Activated CD8-positive, alpha-beta memory T cell treated with anti-CD3 and anti-CD28 coated beads, Interleukin-2, amount 10 ng/mL, durations not matched to agents 7 days and 5 days (primary cell): Measurements from ENCODE around the gene GNB1. TPM values are rescaled to one million over a fixed set of nuclear protein-coding genes. Genes with fewer than 3 reads are reported as not detected.
"Not testable (repeated sequence)": the region's sequence is repeated elsewhere in the genome, so short reads cannot be mapped to it uniquely, and the experiment has no call there.

Experiments
- ATAC-seq: fragments of 150-1000 bp; cut with Tn5 transposase; one replicate; pipeline ENCODE4 v1.10.0; 2021; ENCODE audit warnings: moderate library complexity
- CTCF ChIA-PET: fragments of 350-600 bp; sonication (Branson Sonifier 250); formaldehyde crosslinking; loops from one replicate; lab custom pipeline; 2021; ENCODE audit warnings: antibody characterized with exemption; lab: Charles Lee
- DNase-seq: peaks from one replicate; pipeline ENCODE4 v3.0.0-alpha.2; 2020
- H3K27ac Mint-ChIP-seq: one replicate; pipeline ENCODE4 v1.8.0; 2021; ENCODE audit warnings: mild to moderate bottlenecking, mixed read lengths
- H3K27me3 Mint-ChIP-seq: one replicate; pipeline ENCODE4 v1.8.0; 2021; ENCODE audit warnings: mixed read lengths
- H3K36me3 Mint-ChIP-seq: one replicate; pipeline ENCODE4 v1.8.0; 2021; ENCODE audit warnings: mild to moderate bottlenecking, mixed read lengths
- H3K4me1 Mint-ChIP-seq: one replicate; pipeline ENCODE4 v1.8.0; 2021; ENCODE audit warnings: mixed read lengths
- H3K4me3 Mint-ChIP-seq: one replicate; pipeline ENCODE4 v1.8.0; 2021; ENCODE audit warnings: mild to moderate bottlenecking, moderate library complexity, mixed read lengths
- H3K9me3 Mint-ChIP-seq: one replicate; pipeline ENCODE4 v1.8.0; 2022; ENCODE audit warnings: low read depth, mixed read lengths
- total RNA-seq, 2 experiments: library from RNA; stranded (reverse); gene quantifications; one replicate each; pipeline ENCODE4 v1.2.3, GENCODE V29; 2021

Gene GNB1
- 100 to 1,000 TPM; 426 to 473 TPM for total RNA-seq

GRCh38 chr1:1890506-1891348 is at the start of gene GNB1:
Gene GNB1 (minus strand): TSS chr1:1891087. CDS start chr1:1825453, 65,634 bp downstream.
- CTCF ChIA-PET: interaction anchor here (10.3 kb wide), 1 partner anchor 16 kb away, joined by 96 read pairs; no protein-coding TSS in a partner anchor
- no peaks in the 10 kb centered on the region for H3K27me3 Mint-ChIP-seq
- DNase-seq (peak; percentile 87), ATAC-seq (peak; percentile 58)
- peaks cover 54% of the 10 kb centered on the region for H3K4me1 Mint-ChIP-seq
- peak within 1 kb of the TSS; percentile 82 for H3K27ac Mint-ChIP-seq
- no peaks in the 10 kb centered on the region for H3K9me3 Mint-ChIP-seq
- H3K4me3 Mint-ChIP-seq: peak within 1 kb of the TSS; percentile 92
- H3K36me3 Mint-ChIP-seq: peaks cover 16% of the 10 kb centered on the region

- Mint-ChIP-seq H3K4me3 (no peak overlapping the region), H3K27me3 (no peaks in the 10 kb centered on the region), H3K36me3 (peaks cover 2% of the 10 kb centered on the region), H3K27ac (no peak overlapping the region), H3K9me3 (peaks cover 6% of the 10 kb centered on the region), H3K4me1 (peaks cover 2% of the 10 kb centered on the region)
- ATAC-seq (no peak), DNase-seq (no peak)
- CTCF ChIA-PET: interaction anchor here (0.7 to 1.2 kb wide), 3 partner anchors 10 to 107 kb away, joined by 3 read pairs; no protein-coding TSS in a partner anchor
Observed at GRCh38 chr1:1940123-1940425, 49.2 kb upstream of the GNB1 start.

- peaks cover 11% of the 10 kb centered on the region for H3K9me3 Mint-ChIP-seq
- no peaks in the 10 kb centered on the region for H3K27me3 Mint-ChIP-seq
- no peak overlapping the region for H3K27ac Mint-ChIP-seq
- ATAC-seq (no peak), DNase-seq (no peak)
- CTCF ChIA-PET: no interaction called here
- H3K4me1 Mint-ChIP-seq: peaks cover 2% of the 10 kb centered on the region
- H3K4me3 Mint-ChIP-seq: no peak overlapping the region
- H3K36me3 Mint-ChIP-seq: peaks cover 2% of the 10 kb centered on the region
Observed at GRCh38 chr1:1939296-1940122, 48.6 kb upstream of the GNB1 start.

- DNase-seq (no peak), ATAC-seq (no peak)
- no peak overlapping the region for H3K27ac Mint-ChIP-seq
- no peaks in the 10 kb centered on the region for H3K27me3 Mint-ChIP-seq
- H3K4me3 Mint-ChIP-seq: no peak overlapping the region
- CTCF ChIA-PET: no interaction called here
- peaks cover 4% of the 10 kb centered on the region for H3K36me3 Mint-ChIP-seq
- peaks cover 16% of the 10 kb centered on the region for H3K9me3 Mint-ChIP-seq
- no peaks in the 10 kb centered on the region for H3K4me1 Mint-ChIP-seq
Observed at GRCh38 chr1:1938613-1939295, 47.9 kb upstream of the GNB1 start.

- H3K36me3 Mint-ChIP-seq: peaks cover 4% of the 10 kb centered on the region
- H3K9me3 Mint-ChIP-seq: peaks cover 16% of the 10 kb centered on the region
- DNase-seq (no peak), ATAC-seq (no peak)
- no peak overlapping the region for H3K4me3 Mint-ChIP-seq
- H3K27me3 Mint-ChIP-seq: no peaks in the 10 kb centered on the region
- no peak overlapping the region for H3K27ac Mint-ChIP-seq
- CTCF ChIA-PET: no interaction called here
- no peaks in the 10 kb centered on the region for H3K4me1 Mint-ChIP-seq
Observed at GRCh38 chr1:1938276-1938573, 47.3 kb upstream of the GNB1 start.

- Mint-ChIP-seq H3K27me3 (no peaks in the 10 kb centered on the region), H3K4me1 (no peaks in the 10 kb centered on the region)
Observed at GRCh38 chr1:1937549-1938275, 46.8 kb upstream of the GNB1 start.

GRCh38 chr1:1937061-1937460 is 46.2 kb upstream of the GNB1 start:
- ATAC-seq (no peak), DNase-seq (no peak)
- H3K36me3 Mint-ChIP-seq: peaks cover 4% of the 10 kb centered on the region
- H3K9me3 Mint-ChIP-seq: peaks cover 16% of the 10 kb centered on the region
- no peak overlapping the region for H3K27ac Mint-ChIP-seq
- H3K4me1 Mint-ChIP-seq: no peaks in the 10 kb centered on the region
- no peak overlapping the region for H3K4me3 Mint-ChIP-seq
- CTCF ChIA-PET: no interaction called here
- H3K27me3 Mint-ChIP-seq: no peaks in the 10 kb centered on the region

More at GRCh38 chr1:1937549-1938275, 46.8 kb upstream of the GNB1 start:
- CTCF ChIA-PET: no interaction called here
- DNase-seq (no peak), ATAC-seq (no peak)
- H3K9me3 Mint-ChIP-seq: peaks cover 16% of the 10 kb centered on the region
- H3K36me3 Mint-ChIP-seq: peaks cover 4% of the 10 kb centered on the region
- no peak overlapping the region for H3K27ac Mint-ChIP-seq
- H3K4me3 Mint-ChIP-seq: no peak overlapping the region

- DNase-seq, H3K36me3 Mint-ChIP-seq, H3K4me3 Mint-ChIP-seq, H3K4me1 Mint-ChIP-seq, CTCF ChIA-PET, ATAC-seq, H3K27ac Mint-ChIP-seq, H3K27me3 Mint-ChIP-seq: not testable (repeated sequence)
- H3K9me3 Mint-ChIP-seq: peaks cover 16% of the 10 kb centered on the region
Observed at GRCh38 chr1:1934848-1935247, 44.0 kb upstream of the GNB1 start.

- CTCF ChIA-PET: interaction anchor here (0.8 kb wide), 1 partner anchor 11 kb away, joined by 3 read pairs; no protein-coding TSS in a partner anchor
- ATAC-seq: no peak
- Mint-ChIP-seq H3K9me3 (peaks cover 8% of the 10 kb centered on the region), H3K27ac (no peak overlapping the region), H3K4me3 (no peak overlapping the region), H3K4me1 (no peaks in the 10 kb centered on the region), H3K27me3 (no peaks in the 10 kb centered on the region), H3K36me3 (peaks cover 2% of the 10 kb centered on the region)
- peak; percentile 39 for DNase-seq
Observed at GRCh38 chr1:1929639-1930545, 39.0 kb upstream of the GNB1 start.

GRCh38 chr1:1929102-1929638 is 38.3 kb upstream of the GNB1 start:
- DNase-seq: peak; percentile 29
- H3K36me3 Mint-ChIP-seq: no peaks in the 10 kb centered on the region
- no peaks in the 10 kb centered on the region for H3K4me1 Mint-ChIP-seq
- H3K9me3 Mint-ChIP-seq: peaks cover 2% of the 10 kb centered on the region
- no peak overlapping the region for H3K27ac Mint-ChIP-seq
- H3K27me3 Mint-ChIP-seq: no peaks in the 10 kb centered on the region
- no peak for ATAC-seq
- H3K4me3 Mint-ChIP-seq: no peak overlapping the region
- CTCF ChIA-PET: no interaction called here

- Mint-ChIP-seq H3K36me3 (no peaks in the 10 kb centered on the region), H3K4me3 (no peak overlapping the region), H3K27ac (no peak overlapping the region), H3K27me3 (no peaks in the 10 kb centered on the region), H3K9me3 (no peaks in the 10 kb centered on the region), H3K4me1 (no peaks in the 10 kb centered on the region)
- DNase-seq: peak; percentile 37
- CTCF ChIA-PET: no interaction called here
- no peak for ATAC-seq
Observed at GRCh38 chr1:1928231-1929101, 37.6 kb upstream of the GNB1 start.
